GM21526 (cell line): Measurements from ENCODE around the gene KAZN.

Experiments used
- ATAC-seq: cut with Tn5 transposase; IDR thresholded peaks from one replicate; pipeline ENCODE4 v1.9.1; 2021; ENCODE audit warnings: moderate library complexity; ENCODE audit not compliant: unreplicated experiment, low FRiP score

The KAZN gene

GRCh38 chr1:14922942-14923726, 324.6 kb downstream of the KAZN start:
- ATAC-seq, result no peak

- no peak for ATAC-seq
These were observed 325.4 kb downstream of the KAZN start for GRCh38 chr1:14923727-14924452.

- no peak for ATAC-seq
These were observed 326.2 kb downstream of the KAZN start for GRCh38 chr1:14924455-14925331.

- ATAC-seq, result no peak
These were observed 327.1 kb downstream of the KAZN start for GRCh38 chr1:14925336-14926136.

GRCh38 chr1:14926229-14926628, 327.7 kb downstream of the KAZN start:
- ATAC-seq, result no peak

- no peak for ATAC-seq
These were observed 328.5 kb downstream of the KAZN start for GRCh38 chr1:14926818-14927575.

GRCh38 chr1:14928412-14928811, 329.9 kb downstream of the KAZN start:
- no peak for ATAC-seq

GRCh38 chr1:14928886-14929546, 330.5 kb downstream of the KAZN start:
- no peak for ATAC-seq

GRCh38 chr1:14929547-14930246, 331.2 kb downstream of the KAZN start:
- ATAC-seq, result no peak

- no peak for ATAC-seq
These were observed 331.9 kb downstream of the KAZN start for GRCh38 chr1:14930247-14930965.

GRCh38 chr1:14932034-14932638, 333.7 kb downstream of the KAZN start:
- no peak for ATAC-seq

GRCh38 chr1:14934867-14935266, 336.4 kb downstream of the KAZN start:
- no peak for ATAC-seq

GRCh38 chr1:14936815-14937214, 338.3 kb downstream of the KAZN start:
- no peak for ATAC-seq

- ATAC-seq, result no peak
These were observed 338.9 kb downstream of the KAZN start for GRCh38 chr1:14937288-14937949.

GRCh38 chr1:14939527-14940284, 341.2 kb downstream of the KAZN start:
- no peak for ATAC-seq

GRCh38 chr1:14940285-14940870, 341.9 kb downstream of the KAZN start:
- ATAC-seq, result no peak
